ENCODE results near the gene AGRN.
"Not testable (repeated sequence)": the region's sequence is repeated elsewhere in the genome, so short reads cannot be mapped to it uniquely, and the experiment has no call there.

GRCh38 chr1:1096136-1096535 is 76.2 kb downstream of the AGRN start:
- TF ChIP-seq CTCF, EZH2phosphoT487, EZH2 (IDR thresholded peaks at IDR 0.05): not testable (repeated sequence)
